GM12878 (cell line): ENCODE measurements around the gene SPEG.

Source experiments
- ESRRA ChIP-seq: IDR thresholded peaks from 2 replicates; pipeline ENCODE4 v1.6.1; 2012; ENCODE audit warnings: mild to moderate bottlenecking, low read length, improper control_type of control experiment
- POLR2A ChIP-seq: IDR thresholded peaks from 2 replicates; pipeline ENCODE4 v1.6.1; 2011; ENCODE audit warnings: low read depth, mild to moderate bottlenecking, low read length

- TF ChIP-seq ESRRA (no peak), POLR2A (no peak)
These were observed 1.8 kb downstream of the SPEG start for GRCh38 chr2:219436491-219436890.
